ENCODE data around the gene FNIP1.
"Not testable (repeated sequence)": the region's sequence is repeated elsewhere in the genome, so short reads cannot be mapped to it uniquely, and the experiment has no call there.

Gene FNIP1

DNA sequence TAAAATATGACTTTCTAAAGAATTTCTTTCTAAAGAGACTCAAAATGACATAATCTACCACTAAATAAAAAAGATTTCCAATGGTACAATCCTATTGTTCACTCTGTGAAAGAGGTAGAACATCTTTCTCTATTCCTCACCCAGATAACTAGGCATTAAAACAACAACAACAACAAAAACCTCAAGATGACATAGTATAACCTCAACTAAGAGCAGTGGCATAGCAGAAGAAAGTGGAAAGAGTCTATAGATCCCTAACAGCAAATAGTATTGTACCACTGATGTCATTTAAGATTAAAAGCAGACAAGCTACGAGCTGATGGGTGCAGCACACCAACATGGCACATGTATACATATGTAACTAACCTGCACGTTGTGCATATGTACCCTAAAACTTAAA lies 191.7 kb downstream of the FNIP1 start:
- ChIA-PET POLR2A (no interaction called here), CTCF (interaction anchor here (1.2 to 3.2 kb wide), 2 partner anchors 15 to 25 kb away, joined by 4 to 20 read pairs; no protein-coding TSS in a partner anchor)
- TF ChIP-seq, protein P1, sequence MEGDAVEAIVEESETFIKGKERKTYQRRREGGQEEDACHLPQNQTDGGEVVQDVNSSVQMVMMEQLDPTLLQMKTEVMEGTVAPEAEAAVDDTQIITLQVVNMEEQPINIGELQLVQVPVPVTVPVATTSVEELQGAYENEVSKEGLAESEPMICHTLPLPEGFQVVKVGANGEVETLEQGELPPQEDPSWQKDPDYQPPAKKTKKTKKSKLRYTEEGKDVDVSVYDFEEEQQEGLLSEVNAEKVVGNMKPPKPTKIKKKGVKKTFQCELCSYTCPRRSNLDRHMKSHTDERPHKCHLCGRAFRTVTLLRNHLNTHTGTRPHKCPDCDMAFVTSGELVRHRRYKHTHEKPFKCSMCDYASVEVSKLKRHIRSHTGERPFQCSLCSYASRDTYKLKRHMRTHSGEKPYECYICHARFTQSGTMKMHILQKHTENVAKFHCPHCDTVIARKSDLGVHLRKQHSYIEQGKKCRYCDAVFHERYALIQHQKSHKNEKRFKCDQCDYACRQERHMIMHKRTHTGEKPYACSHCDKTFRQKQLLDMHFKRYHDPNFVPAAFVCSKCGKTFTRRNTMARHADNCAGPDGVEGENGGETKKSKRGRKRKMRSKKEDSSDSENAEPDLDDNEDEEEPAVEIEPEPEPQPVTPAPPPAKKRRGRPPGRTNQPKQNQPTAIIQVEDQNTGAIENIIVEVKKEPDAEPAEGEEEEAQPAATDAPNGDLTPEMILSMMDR (IDR thresholded peaks at IDR 0.05; ENCODE audit: insufficient read depth, low read length, missing control alignments), result no peak
- H3K4me3 ChIP-seq (ENCODE audit: low read depth, low read length), result no peak overlapping the region
- no peak for DNase-seq (ENCODE audit: low read depth, low spot score)

- ChIA-PET CTCF (no interaction called here), POLR2A (no interaction called here)
- TF ChIP-seq, protein P1 (IDR thresholded peaks at IDR 0.05; ENCODE audit: insufficient read depth, low read length, missing control alignments), result no peak
- no peak for DNase-seq (ENCODE audit: low read depth, low spot score)
- H3K4me3 ChIP-seq (ENCODE audit: low read depth, low read length), result no peak overlapping the region
Observed at GRCh38 chr5:131595088-131596033, 201.5 kb downstream of the FNIP1 start.

DNA sequence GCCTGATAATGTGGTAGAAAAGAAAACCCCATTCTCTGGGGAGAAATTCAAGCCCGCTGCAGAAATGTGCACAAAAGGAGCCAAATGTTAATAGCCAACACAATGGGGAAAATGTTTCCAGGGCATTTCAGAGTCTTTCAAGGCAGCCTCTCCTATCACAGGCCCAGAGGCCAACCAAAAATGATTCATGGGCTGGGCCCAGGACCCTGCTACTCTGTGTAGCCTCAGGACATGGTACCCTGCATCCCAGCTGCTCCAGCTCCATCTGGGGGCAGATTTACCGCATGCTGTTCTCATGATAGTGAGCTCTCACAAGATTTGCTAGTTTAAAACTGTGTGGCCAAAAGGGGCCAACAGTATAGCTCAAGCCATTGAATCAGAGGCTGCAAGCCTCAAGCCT lies 202.9 kb downstream of the FNIP1 start:
- TF ChIP-seq, protein P1 (IDR thresholded peaks at IDR 0.05; ENCODE audit: insufficient read depth, low read length, missing control alignments), result no peak
- ChIA-PET CTCF (interaction anchor here (9.1 kb wide), 1 partner anchor 413 kb away, joined by 294 read pairs; the partner anchor contains the start of gene ACSL6), POLR2A (no interaction called here)

DNA sequence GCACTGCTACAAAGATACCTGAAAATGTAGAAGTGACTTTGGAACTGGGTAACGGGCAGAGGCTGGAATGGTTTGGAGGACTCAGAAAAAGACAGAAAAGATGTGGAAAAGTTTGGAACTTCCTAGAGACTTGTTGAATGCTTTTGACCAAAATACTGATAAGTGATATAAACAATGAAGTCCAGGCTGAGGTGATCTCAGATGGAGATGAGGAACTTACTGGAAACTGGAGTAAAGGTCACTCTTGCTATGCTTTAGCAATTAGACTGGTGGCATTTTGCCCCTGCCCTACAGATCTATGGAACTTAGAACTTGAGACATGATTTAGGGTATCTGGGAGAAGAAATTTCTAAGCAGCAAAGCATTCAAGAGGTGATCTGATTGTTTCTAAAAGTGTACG lies 203.4 kb downstream of the FNIP1 start:
- H3K4me3 ChIP-seq (ENCODE audit: low read depth, low read length); DNase-seq (ENCODE audit: low read depth, low spot score); POLR2A ChIA-PET: not testable (repeated sequence)
- CTCF ChIA-PET, result interaction anchor here (0.8 to 9.1 kb wide), 3 partner anchors 218 to 470 kb away, joined by 3 to 294 read pairs (median 3); partner anchors contain the start of gene ACSL6

More for the DNA sequence above, 202.9 kb downstream of the FNIP1 start:
- DNase-seq (ENCODE audit: low read depth, low spot score), result no peak
- no peak overlapping the region for H3K4me3 ChIP-seq (ENCODE audit: low read depth, low read length)
